ENCODE data around the gene SLC25A10. TPM values are rescaled to one million over a fixed set of nuclear protein-coding genes. Genes with fewer than 3 reads are reported as not detected.
A peak's percentile ranks its signal among the peaks of the same experiment; 100 is the strongest.

The SLC25A10 gene
- total and polyA plus RNA-seq, 10 of the 15 experiments (the other 5 are each of a cell fraction or from before 2014, with no cell fraction given): 0.11 to 72.7 (median 22.3) TPM

GRCh38 chr17:81702934-81703746, 8.9 kb upstream of the SLC25A10 start, which contains the start of gene MRPL12 (continued):
- TF ChIP-seq CUX1 (IDR thresholded peaks at IDR 0.05; ENCODE audit: insufficient replicate concordance, low read depth, low read length): no peak
- TF ChIP-seq ZBTB4 (CRISPR knock-in tag; IDR thresholded peaks at IDR 0.05): peak; percentile 38; the same call in 1 of the 2 replicates
- TF ChIP-seq TAF1 (IDR thresholded peaks at IDR 0.05; ENCODE audit: borderline replicate concordance, low read depth, low read length): peak; percentile 90
- TF ChIP-seq EZH2 (IDR thresholded peaks at IDR 0.05; ENCODE audit: borderline replicate concordance, control insufficient read depth, low read depth, low read length): no peak
- no peak for TF ChIP-seq MEF2B (IDR thresholded peaks at IDR 0.05; ENCODE audit: partially characterized antibody, poor library complexity, severe bottlenecking)
- TF ChIP-seq, protein P1, sequence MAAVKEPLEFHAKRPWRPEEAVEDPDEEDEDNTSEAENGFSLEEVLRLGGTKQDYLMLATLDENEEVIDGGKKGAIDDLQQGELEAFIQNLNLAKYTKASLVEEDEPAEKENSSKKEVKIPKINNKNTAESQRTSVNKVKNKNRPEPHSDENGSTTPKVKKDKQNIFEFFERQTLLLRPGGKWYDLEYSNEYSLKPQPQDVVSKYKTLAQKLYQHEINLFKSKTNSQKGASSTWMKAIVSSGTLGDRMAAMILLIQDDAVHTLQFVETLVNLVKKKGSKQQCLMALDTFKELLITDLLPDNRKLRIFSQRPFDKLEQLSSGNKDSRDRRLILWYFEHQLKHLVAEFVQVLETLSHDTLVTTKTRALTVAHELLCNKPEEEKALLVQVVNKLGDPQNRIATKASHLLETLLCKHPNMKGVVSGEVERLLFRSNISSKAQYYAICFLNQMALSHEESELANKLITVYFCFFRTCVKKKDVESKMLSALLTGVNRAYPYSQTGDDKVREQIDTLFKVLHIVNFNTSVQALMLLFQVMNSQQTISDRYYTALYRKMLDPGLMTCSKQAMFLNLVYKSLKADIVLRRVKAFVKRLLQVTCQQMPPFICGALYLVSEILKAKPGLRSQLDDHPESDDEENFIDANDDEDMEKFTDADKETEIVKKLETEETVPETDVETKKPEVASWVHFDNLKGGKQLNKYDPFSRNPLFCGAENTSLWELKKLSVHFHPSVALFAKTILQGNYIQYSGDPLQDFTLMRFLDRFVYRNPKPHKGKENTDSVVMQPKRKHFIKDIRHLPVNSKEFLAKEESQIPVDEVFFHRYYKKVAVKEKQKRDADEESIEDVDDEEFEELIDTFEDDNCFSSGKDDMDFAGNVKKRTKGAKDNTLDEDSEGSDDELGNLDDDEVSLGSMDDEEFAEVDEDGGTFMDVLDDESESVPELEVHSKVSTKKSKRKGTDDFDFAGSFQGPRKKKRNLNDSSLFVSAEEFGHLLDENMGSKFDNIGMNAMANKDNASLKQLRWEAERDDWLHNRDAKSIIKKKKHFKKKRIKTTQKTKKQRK (IDR thresholded peaks at IDR 0.05; ENCODE audit: low read depth, low read length): no peak
- TF ChIP-seq, protein P2, sequence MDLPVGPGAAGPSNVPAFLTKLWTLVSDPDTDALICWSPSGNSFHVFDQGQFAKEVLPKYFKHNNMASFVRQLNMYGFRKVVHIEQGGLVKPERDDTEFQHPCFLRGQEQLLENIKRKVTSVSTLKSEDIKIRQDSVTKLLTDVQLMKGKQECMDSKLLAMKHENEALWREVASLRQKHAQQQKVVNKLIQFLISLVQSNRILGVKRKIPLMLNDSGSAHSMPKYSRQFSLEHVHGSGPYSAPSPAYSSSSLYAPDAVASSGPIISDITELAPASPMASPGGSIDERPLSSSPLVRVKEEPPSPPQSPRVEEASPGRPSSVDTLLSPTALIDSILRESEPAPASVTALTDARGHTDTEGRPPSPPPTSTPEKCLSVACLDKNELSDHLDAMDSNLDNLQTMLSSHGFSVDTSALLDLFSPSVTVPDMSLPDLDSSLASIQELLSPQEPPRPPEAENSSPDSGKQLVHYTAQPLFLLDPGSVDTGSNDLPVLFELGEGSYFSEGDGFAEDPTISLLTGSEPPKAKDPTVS (IDR thresholded peaks at IDR 0.05; ENCODE audit: low read depth, low read length): no peak
- no peak for TF ChIP-seq TBL1XR1 (IDR thresholded peaks at IDR 0.05; ENCODE audit: low read depth, low read length)
- no peak for TF ChIP-seq NFYB (IDR thresholded peaks at IDR 0.05; ENCODE audit: insufficient read depth, low read depth, low read length)
- TF ChIP-seq SUPT20H (IDR thresholded peaks at IDR 0.05; ENCODE audit: borderline replicate concordance, control insufficient read depth, low read depth, low read length): no peak
- no peak for TF ChIP-seq SREBF1 (IDR thresholded peaks at IDR 0.05; ENCODE audit: low read length)

Data from GM12878 (cell line).